ENCODE measurements around the gene CFAP161.

Gene CFAP161

GRCh38 chr15:81175496-81175895 lies 41.4 kb downstream of the CFAP161 start:
- H3K4me1 ChIP-seq (ENCODE audit: control insufficient read depth, insufficient read depth, low read length) = peaks cover 16% of the 10 kb centered on the region
- H3K4me3 ChIP-seq (ENCODE audit: low read length) = no peak overlapping the region
- H3K9ac ChIP-seq (ENCODE audit: low read length) = no peak overlapping the region
- H3K9me3 ChIP-seq (ENCODE audit: control insufficient read depth, low read length) = no peaks in the 10 kb centered on the region
- H3K27me3 ChIP-seq (replicated peaks; ENCODE audit: control insufficient read depth, insufficient read depth, low read length) = no peaks in the 10 kb centered on the region
- no peaks in the 10 kb centered on the region for H3K36me3 ChIP-seq (ENCODE audit: control insufficient read depth, insufficient read depth, low read length, severe bottlenecking)
- no peak for DNase-seq (ENCODE audit: low read depth)

- H3K27me3 ChIP-seq (replicated peaks; ENCODE audit: control insufficient read depth, insufficient read depth, low read length) = no peaks in the 10 kb centered on the region
- H3K4me1 ChIP-seq (ENCODE audit: control insufficient read depth, insufficient read depth, low read length) = peaks cover 12% of the 10 kb centered on the region
- H3K4me3 ChIP-seq (ENCODE audit: low read length) = no peak overlapping the region
- H3K36me3 ChIP-seq (ENCODE audit: control insufficient read depth, insufficient read depth, low read length, severe bottlenecking) = no peaks in the 10 kb centered on the region
- H3K9ac ChIP-seq (ENCODE audit: low read length) = peak overlapping the region; percentile 61
- DNase-seq (ENCODE audit: low read depth) = no peak
- H3K9me3 ChIP-seq (ENCODE audit: control insufficient read depth, low read length) = no peaks in the 10 kb centered on the region
Observed at GRCh38 chr15:81176291-81176893, 42.3 kb downstream of the CFAP161 start.

GRCh38 chr15:81178365-81178764 lies 44.3 kb downstream of the CFAP161 start:
- Histone ChIP-seq H3K9ac (ENCODE audit: low read length) (no peak overlapping the region), H3K9me3 (ENCODE audit: control insufficient read depth, low read length) (no peaks in the 10 kb centered on the region), H3K27me3 (replicated peaks; ENCODE audit: control insufficient read depth, insufficient read depth, low read length) (no peaks in the 10 kb centered on the region), H3K36me3 (ENCODE audit: control insufficient read depth, insufficient read depth, low read length, severe bottlenecking) (no peaks in the 10 kb centered on the region), H3K4me3 (ENCODE audit: low read length) (no peak overlapping the region), H3K4me1 (ENCODE audit: control insufficient read depth, insufficient read depth, low read length) (peaks cover 30% of the 10 kb centered on the region)
- DNase-seq (ENCODE audit: low read depth) = no peak

- no peak for DNase-seq (ENCODE audit: low read depth)
Observed at GRCh38 chr15:81181220-81181619, 47.1 kb downstream of the CFAP161 start.

GRCh38 chr15:81182031-81182755 lies 48.1 kb downstream of the CFAP161 start:
- H3K36me3 ChIP-seq (ENCODE audit: control insufficient read depth, insufficient read depth, low read length, severe bottlenecking) = no peaks in the 10 kb centered on the region
- H3K4me3 ChIP-seq (ENCODE audit: low read length) = peak overlapping the region; percentile 83
- peak overlapping the region; percentile 89 for H3K9ac ChIP-seq (ENCODE audit: low read length)
- H3K27me3 ChIP-seq (replicated peaks; ENCODE audit: control insufficient read depth, insufficient read depth, low read length) = no peaks in the 10 kb centered on the region
- no peaks in the 10 kb centered on the region for H3K9me3 ChIP-seq (ENCODE audit: control insufficient read depth, low read length)
- peaks cover 42% of the 10 kb centered on the region for H3K4me1 ChIP-seq (ENCODE audit: control insufficient read depth, insufficient read depth, low read length)
- DNase-seq (ENCODE audit: low read depth) = peak; percentile 68

More at GRCh38 chr15:81181220-81181619, 47.1 kb downstream of the CFAP161 start:
- no peaks in the 10 kb centered on the region for H3K36me3 ChIP-seq (ENCODE audit: control insufficient read depth, insufficient read depth, low read length, severe bottlenecking)
- no peak overlapping the region for H3K4me3 ChIP-seq (ENCODE audit: low read length)
- no peaks in the 10 kb centered on the region for H3K9me3 ChIP-seq (ENCODE audit: control insufficient read depth, low read length)
- peaks cover 47% of the 10 kb centered on the region for H3K4me1 ChIP-seq (ENCODE audit: control insufficient read depth, insufficient read depth, low read length)
- H3K9ac ChIP-seq (ENCODE audit: low read length) = no peak overlapping the region
- H3K27me3 ChIP-seq (replicated peaks; ENCODE audit: control insufficient read depth, insufficient read depth, low read length) = no peaks in the 10 kb centered on the region

GRCh38 chr15:81182756-81183438 lies 48.8 kb downstream of the CFAP161 start:
- Histone ChIP-seq H3K9me3 (ENCODE audit: control insufficient read depth, low read length) (no peaks in the 10 kb centered on the region), H3K4me3 (ENCODE audit: low read length) (peak overlapping the region; percentile 83), H3K9ac (ENCODE audit: low read length) (peak overlapping the region; percentile 89), H3K27me3 (replicated peaks; ENCODE audit: control insufficient read depth, insufficient read depth, low read length) (no peaks in the 10 kb centered on the region), H3K4me1 (ENCODE audit: control insufficient read depth, insufficient read depth, low read length) (peaks cover 42% of the 10 kb centered on the region), H3K36me3 (ENCODE audit: control insufficient read depth, insufficient read depth, low read length, severe bottlenecking) (no peaks in the 10 kb centered on the region)
- peak; percentile 64 for DNase-seq (ENCODE audit: low read depth)

GRCh38 chr15:81183439-81183775 lies 49.3 kb downstream of the CFAP161 start:
- Histone ChIP-seq H3K4me3 (ENCODE audit: low read length) (peak overlapping the region; percentile 83), H3K9ac (ENCODE audit: low read length) (peak overlapping the region; percentile 89), H3K36me3 (ENCODE audit: control insufficient read depth, insufficient read depth, low read length, severe bottlenecking) (no peaks in the 10 kb centered on the region), H3K27me3 (replicated peaks; ENCODE audit: control insufficient read depth, insufficient read depth, low read length) (no peaks in the 10 kb centered on the region), H3K4me1 (ENCODE audit: control insufficient read depth, insufficient read depth, low read length) (peaks cover 42% of the 10 kb centered on the region), H3K9me3 (ENCODE audit: control insufficient read depth, low read length) (no peaks in the 10 kb centered on the region)
- no peak for DNase-seq (ENCODE audit: low read depth)

GRCh38 chr15:81184188-81184587 lies 50.1 kb downstream of the CFAP161 start:
- peak; percentile 45 for DNase-seq (ENCODE audit: low read depth)
- Histone ChIP-seq H3K4me3 (ENCODE audit: low read length) (peak overlapping the region; percentile 83), H3K27me3 (replicated peaks; ENCODE audit: control insufficient read depth, insufficient read depth, low read length) (no peaks in the 10 kb centered on the region)

GRCh38 chr15:81185631-81186295 lies 51.7 kb downstream of the CFAP161 start:
- H3K9ac ChIP-seq (ENCODE audit: low read length) = peak overlapping the region; percentile 48
- H3K4me1 ChIP-seq (ENCODE audit: control insufficient read depth, insufficient read depth, low read length) = peaks cover 61% of the 10 kb centered on the region
- H3K9me3 ChIP-seq (ENCODE audit: control insufficient read depth, low read length) = no peaks in the 10 kb centered on the region
- no peaks in the 10 kb centered on the region for H3K27me3 ChIP-seq (replicated peaks; ENCODE audit: control insufficient read depth, insufficient read depth, low read length)
- peak; percentile 9 for DNase-seq (ENCODE audit: low read depth)
- no peaks in the 10 kb centered on the region for H3K36me3 ChIP-seq (ENCODE audit: control insufficient read depth, insufficient read depth, low read length, severe bottlenecking)
- no peak overlapping the region for H3K4me3 ChIP-seq (ENCODE audit: low read length)

More at GRCh38 chr15:81184188-81184587, 50.1 kb downstream of the CFAP161 start:
- Histone ChIP-seq H3K9ac (ENCODE audit: low read length) (peak overlapping the region; percentile 89), H3K4me1 (ENCODE audit: control insufficient read depth, insufficient read depth, low read length) (peaks cover 48% of the 10 kb centered on the region), H3K36me3 (ENCODE audit: control insufficient read depth, insufficient read depth, low read length, severe bottlenecking) (no peaks in the 10 kb centered on the region), H3K9me3 (ENCODE audit: control insufficient read depth, low read length) (no peaks in the 10 kb centered on the region)

- H3K36me3 ChIP-seq (ENCODE audit: control insufficient read depth, insufficient read depth, low read length, severe bottlenecking) = no peaks in the 10 kb centered on the region
- H3K4me3 ChIP-seq (ENCODE audit: low read length) = no peak overlapping the region
- H3K9me3 ChIP-seq (ENCODE audit: control insufficient read depth, low read length) = no peaks in the 10 kb centered on the region
- peaks cover 58% of the 10 kb centered on the region for H3K4me1 ChIP-seq (ENCODE audit: control insufficient read depth, insufficient read depth, low read length)
- peak overlapping the region; percentile 46 for H3K9ac ChIP-seq (ENCODE audit: low read length)
- no peaks in the 10 kb centered on the region for H3K27me3 ChIP-seq (replicated peaks; ENCODE audit: control insufficient read depth, insufficient read depth, low read length)
- no peak for DNase-seq (ENCODE audit: low read depth)
Observed at GRCh38 chr15:81188354-81188753, 54.3 kb downstream of the CFAP161 start.
